Measurements from ENCODE around the gene MACF1.

Gene MACF1

DNA sequence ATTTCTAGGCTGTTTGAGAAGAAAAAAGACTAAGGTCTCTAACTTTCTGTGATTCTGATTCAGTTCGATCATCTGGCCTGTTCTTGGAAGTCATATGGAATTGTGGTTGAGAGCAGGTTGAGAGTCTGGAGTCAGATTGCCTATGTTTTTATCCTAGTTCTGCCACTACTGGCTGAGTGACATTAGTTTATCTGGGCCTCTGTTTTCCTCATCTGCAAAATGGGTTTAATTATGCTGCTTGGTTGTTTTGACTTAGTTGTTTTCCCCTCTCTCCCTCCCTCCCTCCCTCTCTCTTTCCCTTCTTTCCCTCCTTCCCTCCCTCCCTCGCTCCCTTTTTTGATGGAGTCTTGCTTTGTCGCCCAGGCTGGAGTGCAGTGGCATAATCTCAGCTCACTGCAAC is 6.2 kb downstream of the MACF1 start:
- no peak for DNase-seq

DNA sequence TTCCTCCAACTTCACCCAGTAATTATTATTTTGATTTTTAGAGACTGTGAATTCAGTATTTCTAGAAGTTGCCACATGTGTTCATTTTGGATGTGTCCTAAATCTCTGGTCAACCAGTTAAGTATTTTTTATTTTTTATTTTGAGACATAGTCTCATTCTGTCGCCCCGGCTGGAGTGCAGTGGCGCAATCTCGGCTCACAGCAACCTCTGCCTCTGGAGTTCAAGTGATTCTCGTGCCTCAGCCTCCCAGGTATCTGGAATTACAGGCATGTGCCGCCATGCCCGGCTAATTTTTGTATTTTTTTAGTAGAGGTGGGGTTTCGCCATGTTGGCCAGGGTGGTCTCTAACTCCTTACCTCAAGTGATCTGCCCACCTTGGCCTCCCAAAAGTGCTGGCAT is 8.0 kb downstream of the MACF1 start:
- no peak for DNase-seq

DNA sequence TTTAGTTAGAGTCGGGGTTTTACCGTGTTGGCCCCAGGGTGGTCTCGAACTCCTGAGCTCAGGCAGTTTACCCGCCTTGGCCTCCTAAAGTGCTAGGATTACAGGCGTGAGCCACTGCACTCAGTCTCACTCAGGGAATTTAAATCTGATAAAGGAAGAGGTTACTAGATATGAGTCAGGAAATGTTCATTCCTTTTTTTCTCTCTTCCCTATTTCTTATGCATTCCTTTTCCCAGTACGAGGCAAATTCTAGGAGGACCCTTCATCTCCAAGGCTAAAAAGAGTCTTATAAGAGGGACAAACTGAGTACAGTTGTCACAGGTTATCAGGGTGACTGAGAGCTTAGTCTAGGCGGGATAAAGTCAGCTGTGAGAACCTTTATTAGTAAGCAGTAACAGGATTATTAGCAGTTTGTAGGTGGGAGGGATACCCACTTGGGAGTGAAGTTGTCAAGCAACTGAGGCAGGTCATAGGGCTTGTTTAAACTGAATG is 9.1 kb downstream of the MACF1 start:
- DNase-seq, result no peak

DNA sequence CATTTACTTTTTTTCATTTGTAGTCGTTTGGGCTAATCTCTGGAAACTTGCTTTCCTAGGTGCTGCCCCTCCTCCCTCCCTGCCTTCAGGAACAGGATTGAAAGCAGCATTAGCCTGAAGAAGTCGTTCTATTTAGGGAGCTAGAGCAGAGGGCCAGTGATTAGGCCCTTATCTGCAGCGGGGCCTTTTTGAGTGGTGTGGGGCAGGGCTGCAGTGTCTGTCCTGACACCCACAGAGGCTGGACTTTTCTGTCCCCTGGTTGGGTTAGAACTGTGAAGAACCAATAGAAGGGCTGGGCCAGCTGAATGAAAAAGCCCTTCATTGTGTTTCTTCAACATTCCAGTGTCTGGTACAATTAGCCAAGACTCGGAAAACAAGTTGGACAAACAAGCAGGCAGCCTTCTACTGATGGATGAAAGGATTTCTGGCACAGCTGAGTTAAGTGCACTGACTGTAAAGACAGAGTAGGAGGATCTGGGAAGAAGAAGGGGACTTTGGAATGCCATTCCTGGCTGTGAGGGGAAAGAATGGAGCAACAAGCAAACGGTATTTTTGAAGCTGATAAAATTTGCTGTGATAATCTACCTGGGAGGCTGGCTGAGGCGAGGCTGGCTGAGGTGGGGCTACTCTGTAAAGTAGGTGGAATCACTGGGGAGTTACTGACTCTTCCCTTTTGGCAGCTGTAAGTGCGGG is 9.7 kb downstream of the MACF1 start:
- peak in 47 of 56 donors; percentile 13 to 80 (median 46) for DNase-seq

DNA sequence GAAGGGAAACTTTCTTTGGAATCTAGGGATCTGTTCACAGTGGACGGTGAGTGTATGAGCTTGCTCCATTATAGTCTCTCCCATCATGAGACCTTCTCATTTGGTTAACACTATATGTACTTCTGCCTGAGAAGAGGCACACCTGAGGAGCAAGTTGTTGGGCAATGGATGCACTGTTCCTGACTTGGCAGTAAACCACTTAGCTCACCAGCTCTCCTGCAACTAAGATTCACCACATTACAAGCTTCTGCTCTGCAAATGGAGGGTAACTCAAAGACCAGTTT is 10.2 kb downstream of the MACF1 start:
- no peak for DNase-seq

DNA sequence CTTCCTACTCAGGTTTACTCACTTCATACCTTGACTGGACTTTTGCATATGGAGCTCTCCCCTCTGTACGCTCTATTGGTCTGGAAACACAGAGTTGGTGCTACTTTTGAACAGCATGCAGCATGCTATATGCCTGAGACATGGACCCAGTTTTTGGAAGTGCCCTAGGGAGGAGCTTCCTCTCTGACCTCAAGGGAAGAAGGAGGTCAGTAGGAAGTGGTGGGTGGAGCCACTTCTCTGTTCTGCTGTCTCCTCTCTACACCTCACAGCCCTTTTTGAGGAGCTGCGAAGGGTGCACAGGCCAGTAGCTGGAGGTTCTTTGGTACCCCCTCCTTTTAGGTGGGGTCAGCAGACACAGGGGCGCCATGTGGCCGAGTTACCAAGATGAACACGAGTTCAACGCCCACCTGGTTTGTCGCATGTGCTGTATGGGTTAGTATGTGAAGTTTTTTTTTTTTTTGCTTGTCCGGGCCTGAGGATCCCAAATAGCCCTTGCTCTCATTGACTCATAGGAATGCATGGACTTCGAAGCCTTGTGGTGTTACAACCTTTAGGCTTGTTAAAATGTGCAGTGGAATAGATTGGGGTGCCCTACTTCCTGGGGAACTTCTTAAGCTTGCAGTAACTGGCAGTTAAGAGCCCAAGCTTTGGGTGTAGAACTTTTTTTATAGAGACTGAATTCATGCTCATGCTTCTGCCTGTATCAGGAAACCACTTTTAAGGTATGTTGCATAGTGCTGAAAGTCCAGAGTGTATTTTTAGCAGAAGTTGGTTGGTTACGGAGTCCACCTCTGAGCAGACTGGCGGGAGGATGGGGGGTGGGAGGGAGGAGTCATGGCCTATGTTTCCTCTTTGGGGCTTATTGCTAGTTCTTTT is 10.7 kb downstream of the MACF1 start:
- DNase-seq, result peak in 1 of 56 donors; percentile 27

DNA sequence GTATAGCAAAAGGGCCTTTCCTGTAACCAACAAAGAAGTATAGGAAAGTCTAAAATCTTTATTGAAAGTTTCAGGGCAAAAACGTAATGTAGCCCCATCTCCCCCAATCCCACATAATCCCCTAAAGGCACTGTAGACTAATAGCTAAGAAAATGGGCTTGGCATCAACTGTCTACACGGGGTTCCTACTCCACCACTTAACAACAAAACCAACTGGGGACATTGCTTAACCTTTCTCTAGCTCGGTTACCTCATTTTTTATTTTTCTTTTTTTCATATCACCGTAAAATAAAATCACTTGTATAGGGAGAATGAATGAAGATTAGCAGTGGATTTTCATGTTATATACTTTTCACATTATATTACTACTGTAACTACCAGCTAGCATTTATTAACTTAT is 12.3 kb downstream of the MACF1 start:
- DNase-seq, result no peak

DNA sequence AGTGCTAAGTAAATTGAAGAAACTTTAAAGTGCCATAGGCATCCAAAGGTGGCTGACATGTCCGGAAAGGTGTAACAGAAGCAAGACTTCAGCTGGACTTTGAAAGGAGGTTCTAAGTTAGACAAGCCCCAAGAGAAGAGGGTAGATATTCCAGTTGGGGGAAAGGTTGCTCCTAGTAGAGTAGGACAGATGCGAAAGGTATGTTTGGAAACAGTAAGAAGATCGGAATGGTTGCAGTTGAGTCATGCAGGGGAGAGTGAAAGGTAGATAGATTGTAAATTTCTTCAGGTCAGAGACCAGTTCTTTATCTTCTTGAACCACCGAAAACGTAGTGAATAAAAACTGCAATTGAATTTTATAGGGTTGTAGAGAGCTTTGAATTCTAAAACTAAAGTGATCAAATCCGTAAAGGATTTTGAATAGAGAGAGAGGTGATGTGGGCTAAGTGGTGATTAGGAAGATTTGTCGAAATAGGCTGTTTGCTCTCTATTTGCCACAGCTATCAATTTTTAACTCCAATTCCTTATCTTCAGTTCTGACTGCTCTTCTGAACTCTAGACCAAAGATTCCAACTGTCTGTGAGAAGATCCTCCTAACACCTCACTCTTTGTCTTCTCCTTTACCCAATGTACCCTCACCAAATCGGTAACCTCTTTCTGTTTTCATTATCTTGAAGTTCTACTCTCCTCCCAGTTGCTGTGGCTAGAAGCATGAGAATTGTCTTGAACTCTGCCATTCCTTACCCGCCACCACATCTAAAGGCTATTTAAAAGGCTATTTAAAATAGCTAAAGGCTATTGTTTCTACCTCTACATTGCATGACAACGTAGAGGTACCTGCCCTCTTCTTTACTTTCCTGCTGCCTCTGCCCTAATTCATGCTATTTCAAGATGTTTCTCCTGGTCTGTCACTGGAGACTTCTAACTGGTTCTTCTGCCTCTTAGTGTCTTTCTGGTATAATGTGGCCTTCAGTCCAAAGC is 16.7 kb downstream of the MACF1 start:
- DNase-seq, result no peak

DNA sequence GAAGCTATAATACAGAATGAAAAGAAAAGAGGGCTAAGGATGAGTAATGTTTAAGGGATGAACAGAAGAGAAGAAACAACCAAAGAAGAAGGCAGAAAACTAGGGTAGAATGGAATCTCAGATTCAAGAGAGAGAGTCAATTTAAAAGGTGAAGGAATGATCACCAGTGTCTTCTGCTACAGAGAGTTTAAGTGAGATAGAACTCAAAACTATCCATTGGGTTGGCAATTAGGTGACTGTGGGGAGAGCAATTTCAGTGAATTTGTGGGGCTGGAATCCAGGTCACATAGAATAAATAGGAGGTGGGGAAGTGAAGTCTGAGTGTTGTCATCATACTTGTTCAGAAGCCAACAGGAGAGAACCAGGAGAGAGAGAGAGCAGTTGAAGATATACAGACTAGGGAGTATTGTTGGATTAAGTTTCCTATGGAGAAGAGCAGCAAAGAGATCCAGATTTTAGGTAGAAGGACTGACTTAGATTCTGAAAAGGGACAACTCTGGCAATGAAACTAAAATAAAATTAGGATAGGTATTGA is 19.9 kb downstream of the MACF1 start:
- no peak for DNase-seq

DNA sequence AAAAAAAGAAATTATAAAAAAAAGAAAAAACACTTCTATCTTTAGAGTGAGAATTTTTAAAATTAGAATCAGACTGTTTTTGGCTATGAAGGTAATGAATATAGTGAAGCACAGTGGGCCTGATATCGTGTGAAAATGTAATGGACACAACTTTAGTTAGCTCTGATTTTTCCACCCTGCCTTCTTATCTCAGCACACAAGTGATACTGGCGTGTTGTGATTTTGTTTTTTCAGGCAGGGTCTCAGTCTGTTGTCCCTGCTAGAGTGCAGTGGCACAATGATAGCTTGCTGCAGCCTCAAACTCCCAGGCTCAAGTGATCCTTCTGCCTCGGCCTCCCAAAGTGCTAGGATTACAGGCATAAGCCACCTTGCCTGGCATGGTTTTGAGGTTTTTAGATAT is 22.3 kb downstream of the MACF1 start:
- DNase-seq, result no peak

DNA sequence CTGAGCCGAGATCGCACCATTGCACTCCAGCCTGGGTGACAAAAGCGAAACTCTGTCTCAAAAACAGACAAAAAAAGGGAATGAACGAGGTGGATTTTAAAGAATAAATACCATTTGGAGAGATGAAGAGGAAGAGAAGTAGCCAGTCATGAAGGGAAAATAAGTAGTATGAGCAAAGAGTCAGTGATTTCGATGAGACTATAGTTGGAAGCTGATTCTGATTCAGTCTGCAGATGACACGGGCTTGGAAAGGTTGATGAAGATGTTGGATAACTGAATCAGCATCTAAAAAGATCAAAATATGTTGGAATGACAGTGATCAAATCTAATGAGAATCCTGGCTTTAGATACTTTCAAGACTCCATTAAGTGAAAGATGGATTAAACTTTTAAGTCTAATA is 23.8 kb downstream of the MACF1 start:
- no peak for DNase-seq

DNA sequence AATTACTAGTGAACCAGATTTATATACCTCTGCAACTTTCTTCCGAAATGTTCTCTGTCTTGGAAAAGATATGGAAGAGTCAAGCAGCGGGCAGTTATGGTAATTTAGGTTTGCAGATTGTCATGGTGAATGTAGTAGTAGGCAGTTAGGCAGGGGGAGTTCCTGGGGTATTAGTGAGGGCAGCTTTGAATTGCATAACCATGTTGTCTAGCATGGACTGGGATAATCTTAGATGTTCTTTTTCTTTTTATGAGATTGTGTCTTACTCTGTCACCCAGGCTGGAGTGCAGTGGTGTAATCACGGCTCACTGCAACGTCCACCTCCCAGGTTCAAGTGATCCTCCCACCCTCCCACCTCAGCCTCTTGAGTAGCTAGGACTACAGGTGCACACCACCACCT is 25.0 kb downstream of the MACF1 start:
- no peak for DNase-seq

DNA sequence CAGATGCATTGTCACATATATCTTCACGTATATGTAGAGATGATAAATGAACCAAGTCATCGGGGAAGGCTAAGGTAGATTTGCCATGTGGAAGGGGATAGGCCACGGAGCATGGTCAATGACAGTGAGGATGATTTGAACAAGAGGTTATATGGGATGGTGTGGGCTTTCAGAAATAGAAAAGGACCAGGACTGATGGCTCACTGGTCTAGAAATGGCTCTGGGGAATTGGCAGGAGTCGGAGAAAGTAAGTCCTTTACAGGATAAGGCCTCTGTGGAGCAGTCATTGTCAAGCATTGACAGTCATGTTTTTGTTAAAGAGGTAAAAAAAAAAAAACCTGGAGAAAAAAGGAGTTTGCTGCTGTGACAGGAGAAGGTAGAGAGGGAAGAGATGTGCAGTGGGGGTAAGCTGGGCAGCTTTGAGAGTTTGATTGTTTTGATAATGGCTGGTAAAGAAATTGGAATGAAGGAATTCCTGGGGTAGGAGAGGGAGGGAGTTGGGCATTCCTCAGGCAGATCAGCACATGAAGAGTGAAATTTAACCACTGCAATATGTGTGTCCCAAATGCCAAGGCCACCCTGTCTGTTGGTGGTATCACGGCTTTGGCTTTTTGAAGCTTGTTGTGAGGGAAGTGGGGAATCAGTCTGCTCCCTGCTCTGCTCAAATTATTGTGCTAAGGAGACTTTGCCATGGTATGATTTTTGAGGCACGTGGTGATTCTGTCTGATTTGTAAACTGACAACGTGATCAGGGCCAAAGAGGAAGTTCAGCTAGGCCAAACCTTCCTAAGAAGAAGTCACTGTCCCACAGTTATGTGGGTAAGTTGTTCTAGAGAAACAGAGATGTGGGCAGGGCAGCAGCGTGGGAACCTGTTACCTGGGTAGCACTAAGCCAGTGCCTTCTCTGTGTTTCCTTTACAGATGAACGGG is 26.0 kb downstream of the MACF1 start:
- no peak for DNase-seq

DNA sequence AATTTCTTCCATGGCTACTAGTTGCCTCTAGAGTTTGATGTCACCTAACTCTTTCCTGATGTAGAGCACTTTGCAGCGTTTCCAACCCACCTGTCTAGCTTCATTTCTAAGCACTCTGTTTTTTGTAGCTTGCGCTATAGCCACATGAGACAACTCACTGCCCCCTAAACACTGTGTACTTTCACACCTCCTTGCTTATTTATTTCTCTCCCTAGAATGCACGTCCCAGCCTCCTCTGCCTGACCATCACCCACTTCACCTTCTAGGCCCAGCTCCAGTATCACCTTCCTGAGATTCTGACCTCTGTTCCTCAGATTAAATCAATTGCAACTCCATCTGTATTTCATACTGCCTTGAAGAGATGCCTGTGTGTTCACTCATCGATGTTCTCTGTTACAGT is 32.5 kb downstream of the MACF1 start:
- DNase-seq, result no peak

DNA sequence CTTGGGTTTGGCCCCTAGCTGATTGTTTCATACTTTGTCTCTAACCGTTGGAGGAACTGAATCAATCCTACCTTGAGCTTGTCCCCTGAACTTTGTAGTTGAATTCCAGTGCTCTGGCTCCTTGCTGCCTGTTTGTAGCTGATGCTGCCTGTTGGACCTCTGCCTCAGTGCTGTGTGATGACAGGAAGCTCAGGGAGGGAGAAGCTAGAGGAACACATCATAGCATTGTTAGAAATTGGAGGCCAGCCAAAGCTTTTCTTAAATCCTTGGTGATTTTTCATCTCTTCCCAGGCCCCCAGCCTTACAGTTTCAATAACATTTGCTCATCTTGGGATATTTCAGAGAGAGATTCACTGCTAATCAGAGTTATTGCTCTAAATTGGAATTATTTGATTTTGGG is 34.0 kb downstream of the MACF1 start:
- peak in 46 of 56 donors; percentile 9 to 81 (median 45) for DNase-seq

DNA sequence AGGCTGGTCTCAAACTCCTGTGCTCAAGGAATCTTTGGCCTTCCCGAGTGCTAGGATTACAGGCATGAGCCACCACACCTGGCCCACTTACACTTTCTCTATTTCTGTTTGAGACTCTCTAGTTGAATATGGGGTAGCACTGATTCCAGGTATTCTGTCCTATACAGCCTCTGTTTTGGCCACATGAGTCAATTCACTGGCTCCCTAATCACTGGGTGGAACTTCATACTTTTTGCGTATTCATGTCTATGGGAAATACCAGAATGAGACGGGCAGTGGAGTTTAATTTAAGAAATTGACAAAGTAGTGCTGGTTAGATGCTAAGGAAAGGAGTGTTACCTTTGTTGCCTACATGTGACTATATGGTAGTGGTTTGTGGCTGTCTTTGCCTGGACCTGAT is 35.5 kb downstream of the MACF1 start:
- no peak for DNase-seq

DNA sequence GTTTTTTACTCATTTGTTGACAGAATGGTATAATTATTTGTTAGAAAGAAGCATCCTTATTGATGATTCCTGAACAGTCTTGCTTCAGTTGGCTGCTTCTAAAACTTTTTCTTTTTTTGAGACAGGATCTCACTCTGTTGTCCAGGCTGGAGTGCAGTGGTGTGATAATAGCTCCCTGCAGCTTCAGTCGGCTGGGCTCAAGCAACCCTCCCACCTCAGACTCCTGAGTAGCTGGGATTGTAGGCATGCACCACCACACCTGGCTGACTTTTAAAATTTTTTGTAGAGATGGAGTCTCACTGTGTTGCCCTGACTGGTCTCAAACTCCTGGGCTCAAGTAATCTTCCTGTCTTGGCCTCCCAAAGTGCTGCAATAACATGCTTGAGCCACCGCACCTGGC is 38.8 kb downstream of the MACF1 start:
- DNase-seq, result no peak

DNA sequence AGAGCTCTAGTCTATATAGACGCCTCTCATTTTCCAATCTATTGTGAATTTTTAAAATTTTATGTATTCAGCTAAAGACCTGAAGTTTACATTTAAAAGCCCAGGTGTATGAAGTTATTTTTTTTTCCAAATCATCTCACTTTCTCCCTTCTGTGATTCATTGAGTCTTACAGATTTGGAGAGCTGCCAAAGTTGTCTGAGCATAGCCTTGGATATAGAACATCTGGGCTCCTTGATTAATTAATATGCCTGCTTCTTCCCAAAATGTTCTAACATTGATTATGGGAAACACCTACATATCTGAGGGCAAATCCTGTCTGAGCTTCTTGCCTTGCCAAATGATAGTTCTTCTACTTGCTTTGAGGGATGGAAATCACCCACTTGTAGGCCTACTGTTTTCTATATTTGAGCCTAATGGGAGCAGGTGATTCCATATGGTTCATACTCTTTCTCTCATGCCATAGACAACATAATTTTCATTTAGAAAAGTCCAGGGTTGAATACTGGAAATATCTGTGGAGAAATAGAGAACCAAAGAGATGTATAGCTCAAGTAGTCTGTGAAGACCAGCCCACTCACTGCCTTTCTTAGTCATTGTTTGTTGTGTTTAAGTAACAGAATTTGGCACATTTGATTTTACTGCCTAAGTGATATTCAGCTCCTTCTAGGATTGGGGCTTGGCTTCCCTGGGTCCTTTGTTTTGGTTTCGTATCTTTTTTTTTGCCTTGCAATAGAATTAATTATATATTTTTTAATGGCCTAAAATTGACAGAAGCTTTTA is 46.2 kb downstream of the MACF1 start:
- no peak for DNase-seq

DNA sequence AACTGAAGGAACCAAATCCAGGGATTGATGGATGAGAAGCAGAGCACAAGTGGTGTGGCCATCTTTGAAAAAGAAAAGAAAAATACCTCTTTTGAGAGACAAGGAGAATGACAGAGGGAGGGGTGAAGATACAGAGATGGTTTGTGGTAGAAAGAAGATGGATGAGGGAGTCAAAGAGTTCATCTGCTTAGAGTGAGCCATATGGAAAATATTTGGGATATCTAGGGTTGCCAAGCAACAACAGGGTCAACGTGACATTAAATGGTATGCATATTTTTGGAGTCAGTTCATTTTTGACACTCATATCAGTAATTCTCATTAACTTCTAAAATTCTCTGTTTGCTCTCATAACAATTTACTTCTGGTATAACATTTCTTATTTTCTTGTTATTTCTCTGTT is 50.7 kb downstream of the MACF1 start:
- DNase-seq, result no peak

Measured in amygdala (tissue), 56 donors.